Measurements from ENCODE around the gene PAFAH2. TPM values are rescaled to one million over a fixed set of nuclear protein-coding genes. Genes with fewer than 3 reads are reported as not detected.
"Not testable (repeated sequence)": the region's sequence is repeated elsewhere in the genome, so short reads cannot be mapped to it uniquely, and the experiment has no call there.

The PAFAH2 gene
- total RNA-seq, 1 donor from 2014 or later = 19.4 TPM

- Histone ChIP-seq H3K27me3 (ENCODE audit: low read depth) (no peaks in the 10 kb centered on the region), H3K9me3 (peaks cover 7% of the 10 kb centered on the region), H3K27ac (no peak overlapping the region), H3K36me3 (no peaks in the 10 kb centered on the region), H3K4me1 (no peaks in the 10 kb centered on the region), H3K4me3 (no peak overlapping the region)
- DNase-seq = no peak
- intact Hi-C loops (cut with DNase I) = no loop called here
- no peak for ATAC-seq
- no peak for TF ChIP-seq CTCF (IDR thresholded peaks at IDR 0.05)
These were observed 49.2 kb downstream of the PAFAH2 start for GRCh38 chr1:25948641-25949040.

GRCh38 chr1:25947027-25947426, 50.8 kb downstream of the PAFAH2 start:
- peaks cover 15% of the 10 kb centered on the region for H3K9me3 ChIP-seq
- H3K4me3 ChIP-seq = no peak overlapping the region
- H3K27me3 ChIP-seq (ENCODE audit: low read depth) = no peaks in the 10 kb centered on the region
- intact Hi-C loops (cut with DNase I) = no loop called here
- no peak for DNase-seq
- no peak for ATAC-seq
- no peaks in the 10 kb centered on the region for H3K36me3 ChIP-seq
- no peaks in the 10 kb centered on the region for H3K4me1 ChIP-seq
- no peak overlapping the region for H3K27ac ChIP-seq
- no peak for TF ChIP-seq CTCF (IDR thresholded peaks at IDR 0.05)

GRCh38 chr1:25945761-25946160, 52.1 kb downstream of the PAFAH2 start:
- no peak for DNase-seq
- no peak overlapping the region for H3K4me3 ChIP-seq
- no peak for ATAC-seq
- intact Hi-C loops (cut with DNase I) = no loop called here
- H3K27ac ChIP-seq = no peak overlapping the region
- no peaks in the 10 kb centered on the region for H3K27me3 ChIP-seq (ENCODE audit: low read depth)
- H3K36me3 ChIP-seq = no peaks in the 10 kb centered on the region
- no peak for TF ChIP-seq CTCF (IDR thresholded peaks at IDR 0.05)
- peaks cover 15% of the 10 kb centered on the region for H3K9me3 ChIP-seq
- H3K4me1 ChIP-seq = no peaks in the 10 kb centered on the region

GRCh38 chr1:25944986-25945385, 52.9 kb downstream of the PAFAH2 start:
- no peaks in the 10 kb centered on the region for H3K27me3 ChIP-seq (ENCODE audit: low read depth)
- no peak for ATAC-seq
- intact Hi-C loops (cut with DNase I) = no loop called here
- H3K9me3 ChIP-seq = peaks cover 15% of the 10 kb centered on the region
- no peak overlapping the region for H3K27ac ChIP-seq
- no peaks in the 10 kb centered on the region for H3K4me1 ChIP-seq
- TF ChIP-seq CTCF (IDR thresholded peaks at IDR 0.05) = no peak
- H3K36me3 ChIP-seq = no peaks in the 10 kb centered on the region
- H3K4me3 ChIP-seq = no peak overlapping the region
- DNase-seq = no peak

DNA sequence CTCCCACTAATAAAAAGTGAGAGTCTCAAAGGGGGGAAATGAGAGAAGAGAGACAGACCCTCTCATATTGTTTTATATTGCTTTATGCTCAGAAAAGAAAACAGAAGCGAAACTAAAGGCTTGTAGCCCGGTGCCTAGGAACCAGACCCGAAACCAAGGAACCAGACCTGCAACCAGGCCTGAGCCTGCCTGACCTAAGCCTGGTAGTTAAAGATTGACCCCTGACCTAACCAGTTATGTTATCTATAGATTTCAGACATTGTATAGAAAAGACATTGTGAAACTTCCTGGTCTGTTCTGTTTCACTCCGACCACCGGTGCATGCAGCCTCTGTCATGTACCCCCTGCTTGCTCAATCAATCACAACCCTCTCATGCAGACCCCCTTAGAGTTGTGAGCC, 54.4 kb downstream of the PAFAH2 start:
- intact Hi-C loops (cut with DNase I); ATAC-seq; H3K27me3 ChIP-seq (ENCODE audit: low read depth); H3K27ac ChIP-seq; H3K36me3 ChIP-seq; H3K4me1 ChIP-seq; DNase-seq; H3K4me3 ChIP-seq: not testable (repeated sequence)
- peaks cover 15% of the 10 kb centered on the region for H3K9me3 ChIP-seq

DNA sequence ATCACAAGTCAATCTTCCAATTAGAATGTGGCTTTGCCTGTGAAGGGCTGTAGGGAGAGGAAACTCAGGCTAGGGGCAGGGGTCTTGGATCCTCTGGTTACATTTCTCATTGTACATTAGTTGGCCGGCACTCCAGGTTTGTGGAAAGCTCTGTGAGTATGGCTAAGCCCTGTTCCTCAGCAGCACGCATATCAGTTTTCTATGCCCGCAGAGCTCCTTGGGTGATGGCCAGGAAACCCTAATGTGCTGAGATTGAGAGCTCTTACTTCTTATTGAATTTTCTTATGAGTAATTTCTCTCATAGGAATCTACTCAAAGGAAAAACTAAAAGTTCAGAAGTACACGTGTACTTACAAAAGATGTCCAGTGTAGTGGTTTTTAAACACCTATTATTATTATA, 60.9 kb downstream of the PAFAH2 start:
- Histone ChIP-seq H3K4me3 (no peak overlapping the region), H3K36me3 (no peaks in the 10 kb centered on the region), H3K9me3 (no peaks in the 10 kb centered on the region), H3K27me3 (ENCODE audit: low read depth) (no peaks in the 10 kb centered on the region), H3K27ac (no peak overlapping the region), H3K4me1 (peaks cover 8% of the 10 kb centered on the region)
- DNase-seq (no peak), ATAC-seq (no peak)
- no peak for TF ChIP-seq CTCF (IDR thresholded peaks at IDR 0.05)
- intact Hi-C loops (cut with DNase I) = no loop called here
